HG03159 (cell line): ENCODE measurements around the gene RASSF3.
"Not testable (repeated sequence)": the region's sequence is repeated elsewhere in the genome, so short reads cannot be mapped to it uniquely, and the experiment has no call there.

Source experiments
- ATAC-seq: cut with Tn5 transposase; IDR thresholded peaks from one replicate; pipeline ENCODE4 v1.9.1; 2021; ENCODE audit warnings: mild to moderate bottlenecking, moderate library complexity; ENCODE audit not compliant: unreplicated experiment

The RASSF3 gene

GRCh38 chr12:64631197-64631596 lies 20.9 kb downstream of the RASSF3 start:
- no peak for ATAC-seq

- no peak for ATAC-seq
Measured at GRCh38 chr12:64633011-64633939, 23.0 kb downstream of the RASSF3 start.

DNA sequence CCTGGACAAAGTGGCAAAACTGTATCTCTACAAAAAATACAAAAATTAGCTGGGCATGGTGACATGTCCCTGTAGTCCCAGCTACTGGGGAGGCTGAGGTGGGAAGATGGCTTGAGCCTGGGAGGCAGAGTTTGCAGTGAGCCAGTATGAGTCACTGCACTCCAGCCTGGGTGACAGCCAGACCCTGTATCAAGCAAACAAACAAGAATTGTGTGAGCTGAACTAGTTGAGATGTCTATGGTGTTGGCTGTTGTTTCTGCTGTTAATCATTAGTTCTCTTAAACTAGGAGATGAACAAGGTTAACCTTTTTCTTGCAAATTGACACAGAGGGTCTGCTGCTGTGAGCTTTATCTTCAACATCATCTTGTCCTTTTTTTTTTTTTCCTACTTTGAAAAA lies 23.6 kb downstream of the RASSF3 start:
- ATAC-seq: no peak

GRCh38 chr12:64634508-64635092 lies 24.3 kb downstream of the RASSF3 start:
- no peak for ATAC-seq

DNA sequence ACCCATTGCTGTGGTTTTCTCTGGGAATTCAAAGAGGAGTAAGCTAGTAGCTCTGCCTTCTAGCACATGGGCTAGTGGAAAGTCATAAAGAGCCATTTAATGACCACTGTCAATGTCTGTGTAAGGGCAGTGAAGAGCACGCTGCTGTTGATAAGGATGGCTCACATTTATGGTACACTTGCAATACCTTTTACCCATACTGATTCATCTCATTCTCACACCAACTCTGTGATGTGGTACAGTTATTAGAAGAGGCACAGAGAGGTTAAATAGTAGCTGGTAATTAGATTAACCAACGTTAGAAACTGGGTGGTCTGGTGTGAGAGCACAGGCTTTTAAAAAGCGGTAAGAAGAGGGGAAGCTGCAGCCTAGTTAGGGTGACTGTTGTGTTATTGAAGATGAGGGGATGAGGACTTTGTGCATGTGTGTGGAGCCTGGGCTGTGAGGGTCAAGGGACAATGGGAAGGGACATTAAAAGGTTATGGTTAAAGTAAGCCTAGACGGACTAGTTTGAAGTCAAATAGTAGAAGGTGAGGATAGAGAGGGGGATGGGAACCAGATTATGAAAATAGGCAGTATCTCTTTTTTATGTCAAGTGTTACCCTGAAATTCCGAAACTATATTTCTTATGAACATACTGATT lies 25.2 kb downstream of the RASSF3 start:
- no peak for ATAC-seq

DNA sequence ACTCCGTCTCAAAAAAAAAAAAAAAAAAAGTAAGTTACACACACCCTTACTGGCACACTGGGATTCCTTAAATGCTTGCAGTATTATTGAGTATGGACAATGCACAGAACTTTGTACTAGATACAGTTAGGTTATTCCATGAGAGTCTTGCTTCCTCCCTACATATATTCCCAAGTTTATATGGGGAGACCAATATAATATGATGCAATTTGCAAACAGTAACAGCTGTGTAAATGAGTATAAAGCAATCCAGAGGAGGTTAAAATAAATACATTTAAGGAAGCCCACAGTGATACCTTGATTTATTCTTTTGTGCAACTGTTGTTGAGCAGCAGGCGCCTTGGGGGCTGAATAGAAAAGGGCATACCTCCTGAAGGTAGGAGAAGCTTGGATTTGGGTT lies 26.6 kb downstream of the RASSF3 start:
- no peak for ATAC-seq

- ATAC-seq: no peak
Measured at GRCh38 chr12:64639466-64639865, 29.2 kb downstream of the RASSF3 start.

- no peak for ATAC-seq
Measured at GRCh38 chr12:64646318-64646717, 36.0 kb downstream of the RASSF3 start.

GRCh38 chr12:64649487-64649886 lies 39.2 kb downstream of the RASSF3 start:
- no peak for ATAC-seq

GRCh38 chr12:64650762-64651161 lies 40.5 kb downstream of the RASSF3 start:
- ATAC-seq: no peak

- no peak for ATAC-seq
Measured at GRCh38 chr12:64652346-64652745, 42.1 kb downstream of the RASSF3 start.

DNA sequence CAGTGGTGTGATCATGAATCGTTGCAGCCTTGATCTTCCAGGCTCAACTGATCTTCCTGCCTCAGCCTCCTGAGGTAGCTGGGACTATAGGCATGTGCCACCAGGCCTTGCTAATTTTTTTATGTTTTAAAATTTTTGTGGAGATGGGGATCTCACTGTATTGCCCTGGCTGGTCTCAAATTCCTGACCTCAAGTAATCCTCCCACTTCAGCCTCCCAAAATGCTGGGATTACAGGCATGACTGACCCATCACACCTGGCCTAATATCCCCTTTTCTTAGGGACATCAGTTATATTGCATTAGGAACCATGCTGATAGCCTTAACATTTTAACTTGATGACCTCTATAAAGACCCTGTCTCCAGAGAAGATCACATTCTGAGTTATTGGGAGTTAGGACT lies 42.8 kb downstream of the RASSF3 start:
- no peak for ATAC-seq

GRCh38 chr12:64653907-64654306 lies 43.6 kb downstream of the RASSF3 start:
- ATAC-seq: not testable (repeated sequence)

- no peak for ATAC-seq
Measured at GRCh38 chr12:64655141-64655540, 44.8 kb downstream of the RASSF3 start.

- no peak for ATAC-seq
Measured at GRCh38 chr12:64656429-64656828, 46.1 kb downstream of the RASSF3 start.

DNA sequence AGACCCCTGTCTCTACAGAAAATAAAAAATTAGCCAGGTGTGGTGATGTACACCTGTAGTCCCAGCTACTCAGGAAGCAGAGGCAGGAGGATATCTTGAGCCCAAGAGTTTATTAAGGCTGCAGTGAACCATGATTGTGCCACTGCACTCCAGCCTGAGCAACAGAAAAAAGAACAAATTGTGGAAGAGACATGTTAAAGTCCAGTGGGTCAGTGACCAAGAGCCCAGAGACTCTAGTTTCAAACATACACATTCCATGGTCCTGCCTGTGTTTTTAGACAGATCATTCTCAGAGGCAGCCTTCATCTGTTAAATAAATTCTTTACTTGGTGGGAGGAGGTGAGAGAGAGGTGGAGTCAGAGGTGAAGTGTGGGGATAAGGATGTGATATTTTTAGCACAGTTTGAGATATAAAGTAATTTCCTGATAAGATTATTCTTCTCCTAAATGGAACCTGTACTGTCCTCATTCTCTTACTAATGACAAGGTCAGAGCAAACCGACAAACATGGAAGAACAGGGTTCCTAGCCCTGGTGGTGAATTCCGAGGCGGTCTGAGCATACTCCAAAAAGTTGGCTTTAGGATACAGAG lies 48.7 kb downstream of the RASSF3 start:
- no peak for ATAC-seq

- peak; percentile 65 for ATAC-seq
Measured at GRCh38 chr12:64660237-64661018, 50.1 kb downstream of the RASSF3 start.

DNA sequence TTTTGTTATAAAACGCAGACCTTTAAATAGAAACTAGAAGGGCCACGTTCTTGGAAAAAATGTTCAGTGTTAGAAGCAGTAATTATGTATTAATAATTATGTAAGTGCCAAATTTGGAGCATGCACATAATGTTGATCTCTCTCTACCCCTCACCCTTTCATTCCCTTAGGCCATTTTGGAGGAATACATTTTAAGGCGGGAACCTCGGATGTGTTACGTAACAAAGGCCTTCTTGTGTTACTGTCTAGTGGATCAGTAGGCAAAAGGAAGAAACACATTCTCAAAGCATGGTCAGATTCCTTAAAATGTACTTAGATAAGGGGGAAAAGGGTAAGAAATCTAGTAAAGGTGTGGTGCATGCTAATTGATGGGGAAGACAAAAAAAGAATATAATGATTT lies 52.7 kb downstream of the RASSF3 start:
- ATAC-seq: no peak

DNA sequence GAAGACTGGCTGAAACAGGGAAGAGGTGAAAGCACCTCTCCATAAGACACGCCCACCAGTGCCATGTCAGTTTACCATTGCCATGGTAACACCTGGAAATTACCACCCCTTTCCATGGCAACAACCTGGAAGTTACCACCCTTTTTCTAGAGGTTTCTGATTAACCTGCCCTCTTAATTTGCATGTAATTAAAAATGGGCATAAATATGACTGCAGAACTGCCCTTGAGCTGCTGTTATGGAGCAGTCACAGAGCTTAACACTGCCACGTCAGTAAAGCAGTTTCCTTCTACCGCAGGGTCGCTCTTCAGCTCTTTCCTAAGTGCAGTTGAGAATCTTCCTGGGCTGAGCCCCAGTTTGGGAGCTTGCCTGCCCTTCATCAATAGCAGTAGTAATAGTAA lies 55.2 kb downstream of the RASSF3 start:
- ATAC-seq: peak; percentile 41

DNA sequence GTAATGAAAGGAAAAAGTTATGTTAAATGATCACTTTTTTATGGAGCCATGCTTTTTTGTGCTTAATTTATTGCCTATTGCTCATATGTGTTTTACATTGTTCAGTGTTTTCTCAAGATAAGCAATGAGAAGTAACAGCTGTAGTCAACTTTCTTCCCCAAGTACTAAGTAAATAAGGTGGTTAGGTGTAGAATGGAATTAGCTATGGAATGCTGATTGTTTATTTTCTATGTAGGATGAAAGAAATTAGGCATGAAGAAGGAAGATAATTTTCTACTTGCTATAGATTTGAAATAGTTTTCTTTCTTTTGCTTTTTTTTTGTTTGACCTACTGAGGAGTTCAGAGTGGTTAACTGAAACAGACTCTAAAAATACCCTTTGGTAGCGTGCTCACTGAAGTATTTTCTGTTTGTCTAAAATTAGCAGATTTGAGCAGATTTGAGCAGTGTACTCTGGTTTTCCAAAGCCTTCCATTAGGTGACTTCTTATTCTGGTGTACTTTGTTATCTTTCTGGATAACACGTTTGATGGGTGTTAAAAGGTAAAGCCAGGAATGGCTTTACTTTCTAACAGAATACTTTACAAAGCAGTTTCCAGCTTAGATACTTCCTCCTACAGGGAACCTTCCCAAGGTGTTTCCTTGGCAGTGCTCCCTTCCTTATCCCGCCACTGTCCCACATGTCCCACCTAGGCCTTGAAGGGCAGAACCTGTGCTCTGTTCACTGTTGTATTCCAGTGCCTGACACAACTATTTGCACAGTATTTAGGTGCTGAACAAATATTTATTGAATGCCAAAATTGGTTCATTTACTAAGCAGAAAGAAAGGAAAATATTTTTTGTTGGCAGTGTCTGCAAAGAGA lies 56.0 kb downstream of the RASSF3 start:
- no peak for ATAC-seq
